Panc1 (cell line): ENCODE results near the gene PADI3. TPM values are rescaled to one million over a fixed set of nuclear protein-coding genes. Genes with fewer than 3 reads are reported as not detected.

ENCODE experiments used
- ATAC-seq: fragments of 200-7000 bp; cut with Tn5 transposase; 2 replicates; pipeline ENCODE4 v1.9.1; 2020; ENCODE audit warnings: mild to moderate bottlenecking, moderate library complexity
- BruUV-seq: library from RNA; stranded (reverse); fragments of 400-500 nt; replicated peaks from 2 replicates; lab custom pipeline; 2021; lab: Mats Ljungman, UMichigan
- CTCF ChIA-PET: fragments of 300-600 bp; sonication (Branson Sonifier 250); formaldehyde crosslinking; loops from one replicate; lab custom pipeline; 2022; ENCODE audit warnings: antibody characterized with exemption; lab: Charles Lee
- POLR2A ChIA-PET: fragments of 300-600 bp; sonication (Branson Sonifier 250); formaldehyde crosslinking; loops from one replicate; lab custom pipeline; 2022; ENCODE audit warnings: antibody characterized with exemption; lab: Charles Lee
- DNase-seq: peaks from one replicate; pipeline ENCODE4 v3.0.0-alpha.2; 2010; ENCODE audit warnings: low read depth, low spot score
- H3K27ac ChIP-seq: 2 replicates; pipeline ENCODE4 v1.5.1; 2011; ENCODE audit warnings: mild to moderate bottlenecking, low read length, inconsistent platforms
- H3K27me3 ChIP-seq: fragments of 200-500 bp; sonication (Bioruptor generic); 2 replicates; pipeline ENCODE4 v1.6.0; 2014; ENCODE audit warnings: low read length, inconsistent platforms; ENCODE audit not compliant: control insufficient read depth, insufficient read depth
- H3K36me3 ChIP-seq: fragments of 200-500 bp; sonication (Bioruptor generic); 2 replicates; pipeline ENCODE4 v1.5.1; 2014; ENCODE audit warnings: inconsistent platforms, mild to moderate bottlenecking, low read length, moderate library complexity; ENCODE audit not compliant: control insufficient read depth, insufficient read depth
- H3K4me1 ChIP-seq: 2 replicates; pipeline ENCODE4 v1.5.1; 2011; ENCODE audit warnings: inconsistent platforms, mild to moderate bottlenecking, low read length, moderate library complexity; ENCODE audit not compliant: control insufficient read depth, insufficient read depth
- H3K4me3 ChIP-seq, 2 experiments: 2 replicates each; pipeline ENCODE4 v1.5.1; 2011 to 2012; ENCODE audit warnings: low read depth in 2 of 2, low read length in 2 of 2, mild to moderate bottlenecking in 2 of 2, inconsistent platforms in 1 of 2, moderate library complexity in 1 of 2
- H3K9me3 ChIP-seq: fragments of 200-500 bp; sonication (Bioruptor generic); 2 replicates; pipeline ENCODE4 v1.5.1; 2014; ENCODE audit warnings: low read depth, mild to moderate bottlenecking, inconsistent platforms, low read length, moderate library complexity; ENCODE audit not compliant: control insufficient read depth, insufficient read depth
- CTCF ChIP-seq: fragments of 450-650 bp; IDR thresholded peaks from 2 replicates; pipeline ENCODE4 v1.5.1; 2017; ENCODE audit warnings: mild to moderate bottlenecking
- POLR2AphosphoS5 ChIP-seq: IDR thresholded peaks from 2 replicates; pipeline ENCODE4 v1.6.1; 2012; ENCODE audit warnings: mild to moderate bottlenecking, low read depth, low read length, moderate library complexity
- REST ChIP-seq, 2 experiments: IDR thresholded peaks; 2 replicates each; pipeline ENCODE4 v1.6.1; 2011 to 2012; ENCODE audit warnings: low read depth in 2 of 2, control low read depth in 1 of 2, low read length in 1 of 2, mild to moderate bottlenecking in 1 of 2, moderate library complexity in 1 of 2; ENCODE audit not compliant: insufficient read depth in 1 of 2
- SIN3A ChIP-seq: IDR thresholded peaks from 2 replicates; pipeline ENCODE4 v1.6.1; 2012; ENCODE audit warnings: low read depth, mild to moderate bottlenecking, low read length, moderate library complexity, borderline replicate concordance; ENCODE audit not compliant: insufficient read depth
- TCF7L2 ChIP-seq: IDR thresholded peaks from 2 replicates; pipeline ENCODE4 v1.6.1; 2011; ENCODE audit warnings: mild to moderate bottlenecking, low read depth, low read length, inconsistent platforms
- in situ Hi-C: cut with HindIII; loops from 2 replicates; pipeline ENCODE4 v1.10.0; 2016; ENCODE audit warnings: low sequenced_read_pairs, low pct_unique_long_range_greater_than_20kb
- intact Hi-C: fragments of 100-400 bp; cut with micrococcal nuclease; formaldehyde crosslinking; loops from one replicate; pipeline ENCODE4 v1.10.0; 2022; ENCODE audit not compliant: unreplicated experiment
- total RNA-seq: library from RNA; stranded (reverse); gene quantifications from one replicate; pipeline ENCODE4 v1.2.1, GENCODE V29; 2021; ENCODE audit not compliant: unreplicated experiment

The PADI3 gene
- total RNA-seq, 1 experiment from 2014 or later, result 3.4 TPM

GRCh38 chr1:17207540-17207939 lies 41.4 kb upstream of the PADI3 start:
- in situ Hi-C loops (no loop called here), intact Hi-C loops (no loop called here)
- Histone ChIP-seq H3K27me3 (no peaks in the 10 kb centered on the region), H3K4me3 (no peak overlapping the region), H3K4me1 (peaks cover 49% of the 10 kb centered on the region), H3K9me3 (no peaks in the 10 kb centered on the region), H3K36me3 (no peaks in the 10 kb centered on the region), H3K27ac (peak overlapping the region; percentile 87)
- CTCF ChIA-PET, result interaction anchor here (0.5 to 0.8 kb wide), 2 partner anchors 11 to 80 kb away, joined by 3 to 5 read pairs; no protein-coding TSS in a partner anchor
- no peak for TF ChIP-seq SIN3A
- TF ChIP-seq TCF7L2, result no peak
- TF ChIP-seq CTCF, result no peak
- TF ChIP-seq REST (IDR thresholded peaks at IDR 0.05; ENCODE audit: insufficient read depth in 1 of 2, low read depth in 2 of 2, low read length in 1 of 2), result no peak
- no peak for TF ChIP-seq POLR2AphosphoS5
- DNase-seq (no peak), ATAC-seq (peak; percentile 54)
- POLR2A ChIA-PET, result no interaction called here
- no TSS peak for BruUV-seq

- H3K27ac ChIP-seq, result peak overlapping the region; percentile 87
- DNase-seq, result peak; percentile 61
Measured at GRCh38 chr1:17207966-17208418, 40.9 kb upstream of the PADI3 start.

More at GRCh38 chr1:17207966-17208418, 40.9 kb upstream of the PADI3 start:
- ChIA-PET CTCF (interaction anchor here (0.7 to 0.8 kb wide), 2 partner anchors 12 to 51 kb away, joined by 3 to 5 read pairs; no protein-coding TSS in a partner anchor), POLR2A (no interaction called here)
- TF ChIP-seq REST (IDR thresholded peaks at IDR 0.05; ENCODE audit: insufficient read depth in 1 of 2, low read depth in 2 of 2, low read length in 1 of 2) (no peak), SIN3A (no peak), TCF7L2 (no peak), CTCF (no peak), POLR2AphosphoS5 (no peak)
- no TSS peak for BruUV-seq
- Histone ChIP-seq H3K4me1 (peaks cover 53% of the 10 kb centered on the region), H3K36me3 (no peaks in the 10 kb centered on the region), H3K9me3 (no peaks in the 10 kb centered on the region), H3K27me3 (no peaks in the 10 kb centered on the region), H3K4me3 (no peak overlapping the region)
- in situ Hi-C loops (no loop called here), intact Hi-C loops (no loop called here)
- peak; percentile 71 for ATAC-seq
